ENCODE results near the gene MYO3A.

The MYO3A gene

GRCh38 chr10:26251925-26252324, 317.9 kb downstream of the MYO3A start:
- no peaks in the 10 kb centered on the region for H3K9me3 Mint-ChIP-seq
- no peak overlapping the region for H3K4me3 Mint-ChIP-seq
- no peaks in the 10 kb centered on the region for H3K36me3 Mint-ChIP-seq
- ATAC-seq (ENCODE audit: low read depth) = no peak
- DNase-seq (ENCODE audit: low spot score in 2 of 2) = no peak
- peaks cover 15% of the 10 kb centered on the region for H3K27me3 Mint-ChIP-seq
- no peaks in the 10 kb centered on the region for H3K4me1 Mint-ChIP-seq
- H3K27ac Mint-ChIP-seq = no peak overlapping the region

GRCh38 chr10:26254616-26255015, 320.6 kb downstream of the MYO3A start:
- ATAC-seq (ENCODE audit: low read depth) = no peak
- H3K36me3 Mint-ChIP-seq = no peaks in the 10 kb centered on the region
- H3K27me3 Mint-ChIP-seq = peaks cover 19% of the 10 kb centered on the region
- no peak for DNase-seq (ENCODE audit: low spot score in 2 of 2)
- H3K9me3 Mint-ChIP-seq = no peaks in the 10 kb centered on the region
- H3K4me3 Mint-ChIP-seq = no peak overlapping the region
- no peaks in the 10 kb centered on the region for H3K4me1 Mint-ChIP-seq
- no peak overlapping the region for H3K27ac Mint-ChIP-seq

- peaks cover 19% of the 10 kb centered on the region for H3K27me3 Mint-ChIP-seq
- no peak for DNase-seq (ENCODE audit: low spot score in 2 of 2)
Measured at GRCh38 chr10:26259341-26259740, 325.3 kb downstream of the MYO3A start.

More at GRCh38 chr10:26259341-26259740, 325.3 kb downstream of the MYO3A start:
- no peak overlapping the region for H3K4me3 Mint-ChIP-seq
- no peaks in the 10 kb centered on the region for H3K9me3 Mint-ChIP-seq
- H3K4me1 Mint-ChIP-seq = no peaks in the 10 kb centered on the region
- H3K27ac Mint-ChIP-seq = no peak overlapping the region
- H3K36me3 Mint-ChIP-seq = no peaks in the 10 kb centered on the region
- ATAC-seq (ENCODE audit: low read depth) = no peak

All from memory B cell (primary cell).